Bronchial epithelial cell (primary cell): Measurements from ENCODE around the gene MUC5AC. TPM values are rescaled to one million over a fixed set of nuclear protein-coding genes. Genes with fewer than 3 reads are reported as not detected.

Experiments
- DNase-seq: peaks from one replicate; pipeline ENCODE4 v3.0.0-alpha.2; 2010; ENCODE audit warnings: low read depth
- FAIRE-seq: peaks from 2 replicates; lab custom pipeline; 2011; peaks lifted over from hg19 to GRCh38; lab: Jason Lieb, UNC
- H3K27me3 ChIP-seq: 2 replicates; pipeline ENCODE4 v1.5.1; 2011; ENCODE audit warnings: low read length; ENCODE audit not compliant: control insufficient read depth, insufficient read depth
- H3K36me3 ChIP-seq: 2 replicates; pipeline ENCODE4 v1.5.1; 2011; ENCODE audit warnings: low read length; ENCODE audit not compliant: control insufficient read depth, insufficient read depth
- H3K4me3 ChIP-seq: 2 replicates; pipeline ENCODE4 v1.5.1; 2011; ENCODE audit warnings: mild to moderate bottlenecking, low read depth, low read length, control low read depth
- total RNA-seq: library from RNA; depleted of rRNA; stranded (reverse); fragments of >200 nt; gene quantifications from 2 replicates; pipeline ENCODE4 v1.2.1, GENCODE V29; 2014
- TF ChIP-seq, protein P1 (sequence below): IDR thresholded peaks from 2 replicates; pipeline ENCODE4 v1.5.1; 2011; ENCODE audit warnings: mild to moderate bottlenecking, moderate library complexity, low read length, control low read depth, inconsistent platforms; ENCODE audit not compliant: insufficient read depth, severe bottlenecking

MUC5AC gene
- total RNA-seq, 1 donor from 2014 or later = under 0.01 TPM

DNA sequence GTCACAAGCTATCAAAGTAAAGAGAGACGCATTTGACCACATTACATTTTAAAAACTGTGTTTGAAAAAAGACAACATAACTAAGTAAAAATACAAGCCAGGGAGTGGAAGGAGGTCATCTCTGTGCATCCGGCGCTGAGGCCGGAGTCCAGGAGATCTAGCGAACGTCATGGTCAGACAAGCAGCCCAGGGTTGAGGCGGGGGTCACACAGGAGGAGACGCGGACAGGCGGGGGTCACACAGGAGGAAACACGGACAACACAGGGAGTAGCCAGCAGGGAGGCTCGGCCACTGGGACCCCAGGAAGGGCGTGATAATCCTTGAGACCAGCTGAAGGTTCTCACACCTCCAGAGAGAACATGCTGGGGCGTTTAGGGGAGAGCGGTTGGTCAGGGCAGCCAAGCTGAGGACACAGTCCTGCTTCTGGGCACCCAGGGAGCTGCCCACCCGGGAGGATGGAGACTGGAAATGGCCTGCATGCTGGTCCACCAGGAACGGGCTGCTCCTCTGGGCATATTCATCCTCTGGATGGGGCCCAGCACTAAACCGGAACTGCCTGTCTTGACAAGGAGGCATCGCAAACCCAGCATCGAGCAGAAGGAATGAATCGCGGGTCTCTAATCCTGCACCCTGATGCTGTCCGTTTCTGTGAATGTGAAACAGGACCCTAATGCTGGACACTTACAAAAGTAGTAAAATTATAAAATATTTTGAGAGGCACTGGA, 40.9 kb upstream of the MUC5AC start:
- TF ChIP-seq, protein P1, sequence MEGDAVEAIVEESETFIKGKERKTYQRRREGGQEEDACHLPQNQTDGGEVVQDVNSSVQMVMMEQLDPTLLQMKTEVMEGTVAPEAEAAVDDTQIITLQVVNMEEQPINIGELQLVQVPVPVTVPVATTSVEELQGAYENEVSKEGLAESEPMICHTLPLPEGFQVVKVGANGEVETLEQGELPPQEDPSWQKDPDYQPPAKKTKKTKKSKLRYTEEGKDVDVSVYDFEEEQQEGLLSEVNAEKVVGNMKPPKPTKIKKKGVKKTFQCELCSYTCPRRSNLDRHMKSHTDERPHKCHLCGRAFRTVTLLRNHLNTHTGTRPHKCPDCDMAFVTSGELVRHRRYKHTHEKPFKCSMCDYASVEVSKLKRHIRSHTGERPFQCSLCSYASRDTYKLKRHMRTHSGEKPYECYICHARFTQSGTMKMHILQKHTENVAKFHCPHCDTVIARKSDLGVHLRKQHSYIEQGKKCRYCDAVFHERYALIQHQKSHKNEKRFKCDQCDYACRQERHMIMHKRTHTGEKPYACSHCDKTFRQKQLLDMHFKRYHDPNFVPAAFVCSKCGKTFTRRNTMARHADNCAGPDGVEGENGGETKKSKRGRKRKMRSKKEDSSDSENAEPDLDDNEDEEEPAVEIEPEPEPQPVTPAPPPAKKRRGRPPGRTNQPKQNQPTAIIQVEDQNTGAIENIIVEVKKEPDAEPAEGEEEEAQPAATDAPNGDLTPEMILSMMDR = no peak
- no peak overlapping the region for H3K4me3 ChIP-seq
- DNase-seq (no peak), FAIRE-seq (no peak)
- H3K36me3 ChIP-seq = no peaks in the 10 kb centered on the region
- H3K27me3 ChIP-seq = no peaks in the 10 kb centered on the region

DNA sequence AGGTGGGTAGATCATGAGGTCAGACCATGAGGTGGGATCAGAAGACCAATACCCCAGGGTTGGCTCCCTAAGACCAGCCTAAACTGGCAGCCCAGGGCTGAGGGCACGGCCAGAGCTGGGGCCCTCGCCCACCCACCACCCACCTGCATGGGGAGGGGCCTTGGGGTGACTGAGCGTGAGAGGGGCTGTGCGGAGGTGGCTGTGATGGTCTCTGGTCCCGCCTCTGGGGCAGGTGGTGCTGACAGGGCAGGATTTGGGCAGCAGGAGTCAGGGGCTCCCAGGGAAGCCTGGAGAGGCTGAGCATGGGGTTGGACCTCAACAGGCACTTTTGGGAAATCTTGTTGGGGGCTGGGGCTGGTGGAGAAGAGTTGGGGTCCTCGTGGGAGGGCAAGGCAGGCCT, 39.8 kb upstream of the MUC5AC start:
- H3K36me3 ChIP-seq = no peaks in the 10 kb centered on the region
- DNase-seq = no peak
- FAIRE-seq = no peak
- no peak overlapping the region for H3K4me3 ChIP-seq
- H3K27me3 ChIP-seq = no peaks in the 10 kb centered on the region
- TF ChIP-seq, protein P1 = no peak

DNA sequence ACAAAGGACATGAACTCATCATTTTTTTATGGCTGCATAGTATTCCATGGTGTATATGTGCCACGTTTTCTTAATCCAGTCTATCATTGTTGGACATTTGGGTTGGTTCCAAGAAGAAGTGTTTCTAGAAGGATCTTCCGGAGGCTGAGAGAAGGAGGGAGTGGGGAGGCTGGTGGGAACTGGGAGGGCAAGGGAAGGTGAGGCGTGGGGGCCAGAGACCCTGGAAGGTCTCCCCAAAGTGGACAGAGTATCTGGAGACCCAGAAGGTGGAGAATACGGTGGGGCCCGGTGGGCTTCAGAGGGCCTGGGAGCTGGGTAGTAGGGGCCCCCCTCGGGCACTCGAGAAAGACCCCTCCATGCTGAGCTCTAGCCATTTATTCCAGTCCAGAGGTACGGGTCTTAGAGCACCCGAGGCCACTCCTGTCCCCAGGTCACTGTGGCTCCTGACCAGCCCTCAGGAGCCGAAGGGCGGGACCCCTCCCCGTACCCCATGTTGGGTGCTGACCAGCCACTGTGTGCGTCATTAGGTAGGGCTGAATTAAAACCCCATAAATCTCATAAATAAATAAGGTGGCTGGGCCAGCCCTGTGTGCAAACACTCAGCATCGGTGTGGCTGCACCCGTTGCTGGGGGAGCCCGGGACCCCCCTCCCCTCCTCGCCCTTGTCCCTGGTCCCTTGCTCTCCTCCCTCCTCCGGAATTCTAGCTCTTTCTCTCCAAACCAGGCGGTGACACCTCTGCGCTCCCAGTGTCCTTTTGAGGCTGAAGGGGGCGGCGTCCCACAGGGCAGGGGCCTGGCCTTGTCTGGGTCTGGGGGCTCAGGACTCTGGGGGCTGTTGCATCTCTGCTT, 38.8 kb upstream of the MUC5AC start:
- Histone ChIP-seq H3K4me3 (no peak overlapping the region), H3K27me3 (no peaks in the 10 kb centered on the region), H3K36me3 (no peaks in the 10 kb centered on the region)
- TF ChIP-seq, protein P1 = no peak
- no peak for FAIRE-seq
- DNase-seq = no peak

DNA sequence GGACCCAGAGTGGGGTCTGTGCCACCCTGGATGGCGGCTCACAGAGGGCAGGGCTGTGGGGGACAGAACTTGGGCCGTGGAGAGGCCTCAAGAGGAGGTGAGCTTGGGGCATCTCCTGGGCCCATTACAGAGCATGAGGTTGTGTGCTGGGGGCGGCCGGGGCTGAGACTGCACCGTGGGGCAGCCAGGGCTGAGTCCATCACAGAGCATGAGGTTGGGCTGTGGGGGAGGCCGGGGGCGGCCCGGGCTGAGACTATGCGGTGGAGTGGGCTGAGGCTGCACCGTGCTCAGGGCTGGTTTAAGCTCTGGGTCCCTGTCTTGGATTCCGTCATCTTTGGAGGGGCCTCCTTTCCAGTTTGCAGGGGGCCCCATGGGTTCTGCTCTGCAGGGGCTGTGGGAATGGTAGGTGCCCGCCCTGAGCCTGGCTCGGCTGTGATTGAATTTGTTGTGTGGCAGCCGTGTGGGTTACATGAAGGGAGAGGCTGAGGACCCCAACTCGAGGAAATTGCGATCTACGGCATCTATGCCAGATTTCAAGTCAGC, 38.1 kb upstream of the MUC5AC start:
- TF ChIP-seq, protein P1 = no peak
- DNase-seq (no peak), FAIRE-seq (no peak)

DNA sequence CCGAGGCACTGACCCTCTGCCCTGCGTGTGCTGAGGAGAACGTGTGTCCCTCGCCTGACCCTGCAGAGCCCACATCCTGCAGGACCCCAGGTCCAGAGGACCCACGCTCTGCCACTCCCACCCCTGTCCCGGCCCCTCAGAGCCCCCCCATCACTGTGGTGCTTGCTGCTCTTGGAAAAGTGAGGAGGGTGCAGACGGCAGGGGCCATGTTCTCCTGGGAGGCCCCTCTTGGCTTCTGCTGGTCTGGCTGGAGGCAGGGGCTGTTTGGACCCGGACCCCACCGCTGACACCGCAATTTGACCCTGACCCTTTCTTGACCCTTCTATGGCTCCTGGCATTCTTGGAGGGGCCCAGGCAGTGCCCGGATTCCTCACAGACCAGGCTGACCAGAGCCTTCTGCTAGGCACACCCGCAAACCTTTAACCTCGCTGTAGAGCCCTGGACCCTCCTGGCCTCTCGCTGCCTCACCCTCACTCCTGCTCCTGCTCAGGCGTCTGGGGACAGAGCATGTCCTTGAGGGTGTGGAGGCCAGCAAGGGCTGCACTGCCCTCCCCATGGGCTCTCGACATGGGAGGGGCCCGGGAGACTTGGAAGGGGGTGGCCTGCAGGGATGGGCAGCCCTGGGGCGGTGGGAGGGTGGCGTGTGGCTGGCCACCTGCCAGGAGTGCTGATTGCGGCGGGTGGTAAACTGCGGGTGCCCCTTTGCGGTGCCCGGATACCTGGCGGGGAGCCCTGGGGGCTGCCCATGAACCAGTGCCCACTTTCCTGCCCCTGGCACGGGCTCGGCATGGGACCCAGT, 37.0 kb upstream of the MUC5AC start:
- DNase-seq = no peak
- TF ChIP-seq, protein P1 = no peak
- no peak for FAIRE-seq
- Histone ChIP-seq H3K36me3 (no peaks in the 10 kb centered on the region), H3K4me3 (no peak overlapping the region), H3K27me3 (no peaks in the 10 kb centered on the region)

More for the DNA sequence above, 38.1 kb upstream of the MUC5AC start:
- H3K27me3 ChIP-seq = no peaks in the 10 kb centered on the region
- H3K36me3 ChIP-seq = no peaks in the 10 kb centered on the region
- H3K4me3 ChIP-seq = no peak overlapping the region
